HG02870 (cell line): ENCODE measurements around the gene RPIA.

ENCODE experiments used
- ATAC-seq: cut with Tn5 transposase; IDR thresholded peaks from one replicate; pipeline ENCODE4 v1.9.1; 2021; ENCODE audit warnings: mild to moderate bottlenecking, moderate library complexity; ENCODE audit not compliant: unreplicated experiment

The RPIA gene

GRCh38 chr2:88683160-88684021, 8.1 kb upstream of the RPIA start:
- no peak for ATAC-seq

DNA sequence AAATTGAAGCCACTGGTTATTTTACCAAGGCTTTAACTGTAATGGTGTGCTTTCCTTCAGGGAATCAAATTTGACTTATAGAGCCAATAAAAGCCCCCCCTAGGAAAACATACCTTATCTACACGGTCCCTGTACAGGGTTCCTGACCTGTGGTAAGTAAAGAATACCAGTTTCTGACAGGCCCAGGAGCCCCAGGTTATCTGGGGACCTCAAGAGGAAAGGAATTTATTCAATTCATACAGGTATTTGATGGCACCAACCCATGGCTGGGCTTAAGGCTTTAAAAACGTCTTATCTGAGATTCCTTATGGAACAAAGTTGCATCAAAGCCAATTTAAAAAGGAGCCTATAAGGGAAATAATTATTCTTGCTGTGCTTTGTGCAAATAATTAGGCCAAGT, 7.0 kb upstream of the RPIA start:
- no peak for ATAC-seq

GRCh38 chr2:88686320-88686719, 5.2 kb upstream of the RPIA start:
- no peak for ATAC-seq

DNA sequence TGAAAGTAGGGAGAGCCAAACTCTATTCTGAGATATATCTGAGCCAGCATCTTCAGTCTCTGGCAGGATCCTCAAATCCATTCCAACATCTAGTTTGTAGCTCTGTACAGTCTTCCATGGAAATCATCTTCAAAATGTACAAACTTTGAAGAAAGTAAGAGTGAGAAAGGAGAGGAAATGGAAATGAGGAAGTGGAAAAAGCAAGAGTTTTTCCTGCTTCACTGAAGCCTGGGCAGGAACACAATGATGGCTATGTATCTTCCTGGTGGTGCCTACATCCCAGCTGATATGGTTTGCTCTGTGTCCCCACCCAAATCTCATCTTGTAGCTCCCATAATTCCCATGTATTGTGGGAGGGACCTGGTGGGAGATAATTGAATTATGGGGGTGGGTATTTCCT, 4.1 kb upstream of the RPIA start:
- no peak for ATAC-seq

DNA sequence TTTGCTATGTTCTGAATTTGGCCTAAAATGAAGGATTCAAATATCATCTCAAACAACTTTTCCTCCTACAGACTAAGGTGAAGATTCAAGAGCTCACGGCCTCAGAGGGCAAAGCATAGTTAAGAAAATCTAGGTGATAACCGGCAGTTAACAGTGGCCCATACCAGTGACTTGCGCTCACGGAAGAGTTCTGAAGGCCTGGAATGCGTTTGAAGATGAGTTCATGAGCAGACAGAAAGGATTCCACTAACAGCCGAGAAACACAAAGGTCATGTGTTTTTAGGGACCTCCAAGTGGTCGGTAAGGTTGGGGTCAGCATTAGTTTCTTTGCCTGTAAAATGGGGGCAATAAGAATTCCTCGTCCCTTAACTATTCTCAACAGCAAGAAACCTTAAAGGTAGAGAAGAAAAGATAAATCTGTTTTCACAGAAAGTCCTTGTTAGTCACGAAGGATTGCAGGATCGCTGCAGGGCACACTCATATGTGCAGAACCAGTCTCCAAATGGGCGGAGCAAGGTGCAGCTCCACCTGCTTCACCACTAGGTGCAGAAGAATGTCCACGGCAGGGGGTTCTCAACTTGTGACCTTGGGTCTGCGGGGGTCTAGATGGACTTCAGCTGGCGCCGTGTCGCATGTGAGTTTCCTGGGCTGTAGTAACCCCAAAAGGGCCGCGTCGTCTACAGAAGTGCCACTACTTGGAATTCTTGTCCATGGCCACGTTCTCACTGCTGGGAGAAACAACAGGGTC, 708 bp upstream of the RPIA start:
- ATAC-seq = no peak

GRCh38 chr2:88692187-88692586, 714 bp downstream of the RPIA start:
- ATAC-seq = no peak

DNA sequence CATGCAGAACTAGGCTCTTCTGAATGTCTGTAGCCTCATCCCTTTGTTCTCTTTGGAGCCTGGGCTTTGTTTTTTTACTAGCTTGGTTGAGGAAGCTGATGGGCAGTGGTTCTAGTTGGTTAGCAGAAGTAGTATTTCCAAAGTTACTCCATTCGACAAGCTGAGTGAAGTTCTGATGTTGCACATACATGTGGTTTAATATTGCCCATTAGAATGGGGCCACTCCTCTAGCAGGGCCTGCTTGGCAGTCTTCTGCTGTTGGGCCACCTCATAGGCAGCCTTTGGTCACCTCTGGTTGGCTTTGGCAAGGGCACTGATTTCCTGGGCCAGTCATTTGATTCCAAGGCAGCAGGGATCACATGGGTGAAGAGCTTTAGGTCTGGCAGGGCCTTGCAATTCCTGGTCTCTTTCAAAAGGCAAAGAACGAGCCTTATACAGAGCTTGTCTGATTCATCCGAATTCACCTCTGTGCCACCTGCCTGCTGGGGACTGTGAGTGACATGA, 2.5 kb downstream of the RPIA start:
- no peak for ATAC-seq

DNA sequence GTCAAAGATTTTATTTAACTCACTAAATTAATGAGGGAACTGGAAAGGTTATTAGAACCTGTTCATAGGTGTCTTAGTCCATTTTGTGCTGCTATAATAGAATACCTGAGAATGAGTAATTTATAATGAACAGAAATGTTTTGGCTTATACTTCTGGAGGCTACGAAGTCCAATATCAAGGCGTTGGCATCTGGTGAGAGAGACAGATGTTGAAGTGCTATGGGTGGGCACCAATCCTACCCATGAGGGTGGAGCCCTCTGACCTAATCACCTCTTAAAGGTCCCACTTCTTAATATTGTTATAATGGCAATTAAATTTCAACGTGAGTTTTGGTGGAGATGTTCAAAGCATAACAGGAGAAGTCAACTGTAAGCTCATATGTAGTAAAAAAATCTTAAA, 5.1 kb downstream of the RPIA start:
- no peak for ATAC-seq

GRCh38 chr2:88697370-88698026, 6.0 kb downstream of the RPIA start:
- ATAC-seq = no peak

DNA sequence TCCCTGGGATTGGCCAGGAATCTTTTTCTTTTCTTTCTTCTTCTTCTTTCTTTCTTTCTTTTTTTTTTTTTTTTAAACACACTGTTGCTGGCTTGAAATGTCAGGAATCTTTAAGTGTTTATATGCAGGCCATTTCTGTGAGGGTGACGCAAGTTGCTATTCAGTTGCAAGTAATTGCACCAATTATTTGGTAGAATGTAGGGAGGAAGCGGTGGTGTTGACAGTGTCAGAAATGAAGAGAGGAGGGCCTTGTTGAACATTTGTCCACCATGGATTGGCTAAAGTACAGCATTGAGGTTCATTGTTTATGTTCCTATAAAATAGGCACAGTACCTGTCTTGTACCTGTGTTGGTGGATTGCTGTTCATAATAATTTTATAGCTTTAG, 6.5 kb downstream of the RPIA start:
- no peak for ATAC-seq

GRCh38 chr2:88698498-88699233, 7.2 kb downstream of the RPIA start:
- ATAC-seq = no peak

- no peak for ATAC-seq
Measured at GRCh38 chr2:88707003-88707402, 15.5 kb downstream of the RPIA start.

- no peak for ATAC-seq
Measured at GRCh38 chr2:88709181-88709631, 17.7 kb downstream of the RPIA start.

- no peak for ATAC-seq
Measured at GRCh38 chr2:88711289-88711688, 19.8 kb downstream of the RPIA start.

GRCh38 chr2:88711897-88712296, 20.4 kb downstream of the RPIA start:
- ATAC-seq = no peak

- ATAC-seq = no peak
Measured at GRCh38 chr2:88713408-88713807, 21.9 kb downstream of the RPIA start.

GRCh38 chr2:88714667-88715066, 23.2 kb downstream of the RPIA start:
- ATAC-seq = no peak

GRCh38 chr2:88720399-88720798, 28.9 kb downstream of the RPIA start:
- no peak for ATAC-seq

- ATAC-seq = no peak
Measured at GRCh38 chr2:88721268-88721667, 29.8 kb downstream of the RPIA start.

GRCh38 chr2:88724643-88725332, 33.3 kb downstream of the RPIA start:
- no peak for ATAC-seq
